Brain microvascular endothelial cell (primary cell): ENCODE results near the gene CFAP54.

Experiments
- DNase-seq: peaks from one replicate; pipeline ENCODE4 v3.0.0-alpha.2; 2020
- H3K27ac ChIP-seq: fragments of 250-450 bp; sonication (Bioruptor Pico); 2 replicates; pipeline ENCODE4 v1.5.1; 2020; ENCODE audit warnings: mild to moderate bottlenecking, moderate library complexity
- H3K27me3 ChIP-seq: fragments of 250-450 bp; sonication (Bioruptor Pico); replicated peaks from 2 replicates; pipeline ENCODE4 v1.5.1; 2020; ENCODE audit warnings: mild to moderate bottlenecking
- H3K36me3 ChIP-seq: fragments of 250-450 bp; sonication (Bioruptor Pico); replicated peaks from 2 replicates; pipeline ENCODE4 v1.5.1; 2020; ENCODE audit warnings: mild to moderate bottlenecking
- H3K4me3 ChIP-seq: 2 replicates; pipeline ENCODE4 v1.5.1; 2011; ENCODE audit warnings: low read depth, mild to moderate bottlenecking, control low read depth, low read length, moderate library complexity
- CTCF ChIP-seq: IDR thresholded peaks from 2 replicates; pipeline ENCODE4 v1.5.1; 2011; ENCODE audit warnings: low read depth, mild to moderate bottlenecking, moderate library complexity, low read length, control low read depth, inconsistent platforms; ENCODE audit errors: missing control alignments
- in situ Hi-C: cut with HindIII; loops from 2 replicates; pipeline ENCODE4 v1.10.0; 2017; ENCODE audit warnings: low sequenced_read_pairs, low pct_ligation_motif_present

Gene CFAP54

GRCh38 chr12:96529912-96530311, 40.5 kb downstream of the CFAP54 start:
- in situ Hi-C loops: no loop called here
- TF ChIP-seq CTCF: no peak

GRCh38 chr12:96534339-96534738, 45.0 kb downstream of the CFAP54 start:
- no peaks in the 10 kb centered on the region for H3K27me3 ChIP-seq
- in situ Hi-C loops: no loop called here

More at GRCh38 chr12:96529912-96530311, 40.5 kb downstream of the CFAP54 start:
- Histone ChIP-seq H3K4me3 (no peak overlapping the region), H3K27ac (no peak overlapping the region), H3K27me3 (no peaks in the 10 kb centered on the region), H3K36me3 (no peaks in the 10 kb centered on the region)
- DNase-seq: no peak

GRCh38 chr12:96548384-96548783, 59.0 kb downstream of the CFAP54 start:
- no peak for TF ChIP-seq CTCF

More at GRCh38 chr12:96534339-96534738, 45.0 kb downstream of the CFAP54 start:
- Histone ChIP-seq H3K36me3 (no peaks in the 10 kb centered on the region), H3K4me3 (no peak overlapping the region), H3K27ac (no peak overlapping the region)
- peak; percentile 14 for DNase-seq
- TF ChIP-seq CTCF: no peak

GRCh38 chr12:96549341-96549740, 60.0 kb downstream of the CFAP54 start:
- no peak for DNase-seq
- H3K36me3 ChIP-seq: no peaks in the 10 kb centered on the region
- H3K27me3 ChIP-seq: no peaks in the 10 kb centered on the region
- in situ Hi-C loops: no loop called here
- no peak overlapping the region for H3K4me3 ChIP-seq
- no peak for TF ChIP-seq CTCF
- no peak overlapping the region for H3K27ac ChIP-seq

More at GRCh38 chr12:96548384-96548783, 59.0 kb downstream of the CFAP54 start:
- no peak overlapping the region for H3K27ac ChIP-seq
- no peak for DNase-seq
- H3K36me3 ChIP-seq: no peaks in the 10 kb centered on the region
- H3K4me3 ChIP-seq: no peak overlapping the region
- H3K27me3 ChIP-seq: no peaks in the 10 kb centered on the region
- in situ Hi-C loops: no loop called here

GRCh38 chr12:96570579-96570978, 81.2 kb downstream of the CFAP54 start:
- H3K27me3 ChIP-seq: no peaks in the 10 kb centered on the region
- H3K27ac ChIP-seq: no peak overlapping the region
- no peak for TF ChIP-seq CTCF
- DNase-seq: no peak
- H3K4me3 ChIP-seq: no peak overlapping the region
- in situ Hi-C loops: no loop called here
- H3K36me3 ChIP-seq: no peaks in the 10 kb centered on the region
